ENCODE results near the gene SEZ6L2. TPM values are rescaled to one million over a fixed set of nuclear protein-coding genes. Genes with fewer than 3 reads are reported as not detected.
A peak's percentile ranks its signal among the peaks of the same experiment; 100 is the strongest.

The SEZ6L2 gene
- total and polyA plus RNA-seq, 2 of the 13 experiments (the other 11 are each of a cell fraction or from before 2014, with no cell fraction given): 14.9 to 16.9 TPM

DNA sequence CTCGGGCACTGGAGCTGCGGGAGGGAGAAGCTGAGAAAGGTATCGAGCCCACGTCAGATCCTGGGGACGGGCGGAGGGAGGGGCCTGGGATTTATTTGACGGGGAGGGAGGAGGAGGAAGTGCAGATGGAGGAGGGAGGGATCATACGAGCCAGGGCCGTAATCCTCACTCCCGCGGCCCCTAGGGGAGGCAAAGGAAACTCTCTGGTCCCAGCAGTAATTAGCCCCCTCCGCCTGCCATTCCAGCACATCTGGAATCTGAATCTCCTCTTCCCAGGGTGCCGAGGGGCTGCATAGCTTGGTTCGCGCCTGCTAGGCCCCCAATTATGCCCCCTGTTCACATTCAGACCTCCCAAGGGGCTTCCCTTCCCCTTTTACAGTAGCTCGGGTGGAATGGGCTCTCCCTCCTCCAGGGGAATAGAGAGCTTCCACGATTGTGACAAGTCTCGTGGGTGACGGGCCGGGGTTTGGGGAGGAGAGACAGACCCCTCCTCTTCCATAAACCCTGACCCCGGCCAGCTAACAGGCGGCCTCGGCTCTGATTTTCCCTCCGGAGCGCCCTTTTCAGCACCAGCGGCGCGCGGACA, at the start of gene SEZ6L2 (continued):
- TF ChIP-seq, protein P1, sequence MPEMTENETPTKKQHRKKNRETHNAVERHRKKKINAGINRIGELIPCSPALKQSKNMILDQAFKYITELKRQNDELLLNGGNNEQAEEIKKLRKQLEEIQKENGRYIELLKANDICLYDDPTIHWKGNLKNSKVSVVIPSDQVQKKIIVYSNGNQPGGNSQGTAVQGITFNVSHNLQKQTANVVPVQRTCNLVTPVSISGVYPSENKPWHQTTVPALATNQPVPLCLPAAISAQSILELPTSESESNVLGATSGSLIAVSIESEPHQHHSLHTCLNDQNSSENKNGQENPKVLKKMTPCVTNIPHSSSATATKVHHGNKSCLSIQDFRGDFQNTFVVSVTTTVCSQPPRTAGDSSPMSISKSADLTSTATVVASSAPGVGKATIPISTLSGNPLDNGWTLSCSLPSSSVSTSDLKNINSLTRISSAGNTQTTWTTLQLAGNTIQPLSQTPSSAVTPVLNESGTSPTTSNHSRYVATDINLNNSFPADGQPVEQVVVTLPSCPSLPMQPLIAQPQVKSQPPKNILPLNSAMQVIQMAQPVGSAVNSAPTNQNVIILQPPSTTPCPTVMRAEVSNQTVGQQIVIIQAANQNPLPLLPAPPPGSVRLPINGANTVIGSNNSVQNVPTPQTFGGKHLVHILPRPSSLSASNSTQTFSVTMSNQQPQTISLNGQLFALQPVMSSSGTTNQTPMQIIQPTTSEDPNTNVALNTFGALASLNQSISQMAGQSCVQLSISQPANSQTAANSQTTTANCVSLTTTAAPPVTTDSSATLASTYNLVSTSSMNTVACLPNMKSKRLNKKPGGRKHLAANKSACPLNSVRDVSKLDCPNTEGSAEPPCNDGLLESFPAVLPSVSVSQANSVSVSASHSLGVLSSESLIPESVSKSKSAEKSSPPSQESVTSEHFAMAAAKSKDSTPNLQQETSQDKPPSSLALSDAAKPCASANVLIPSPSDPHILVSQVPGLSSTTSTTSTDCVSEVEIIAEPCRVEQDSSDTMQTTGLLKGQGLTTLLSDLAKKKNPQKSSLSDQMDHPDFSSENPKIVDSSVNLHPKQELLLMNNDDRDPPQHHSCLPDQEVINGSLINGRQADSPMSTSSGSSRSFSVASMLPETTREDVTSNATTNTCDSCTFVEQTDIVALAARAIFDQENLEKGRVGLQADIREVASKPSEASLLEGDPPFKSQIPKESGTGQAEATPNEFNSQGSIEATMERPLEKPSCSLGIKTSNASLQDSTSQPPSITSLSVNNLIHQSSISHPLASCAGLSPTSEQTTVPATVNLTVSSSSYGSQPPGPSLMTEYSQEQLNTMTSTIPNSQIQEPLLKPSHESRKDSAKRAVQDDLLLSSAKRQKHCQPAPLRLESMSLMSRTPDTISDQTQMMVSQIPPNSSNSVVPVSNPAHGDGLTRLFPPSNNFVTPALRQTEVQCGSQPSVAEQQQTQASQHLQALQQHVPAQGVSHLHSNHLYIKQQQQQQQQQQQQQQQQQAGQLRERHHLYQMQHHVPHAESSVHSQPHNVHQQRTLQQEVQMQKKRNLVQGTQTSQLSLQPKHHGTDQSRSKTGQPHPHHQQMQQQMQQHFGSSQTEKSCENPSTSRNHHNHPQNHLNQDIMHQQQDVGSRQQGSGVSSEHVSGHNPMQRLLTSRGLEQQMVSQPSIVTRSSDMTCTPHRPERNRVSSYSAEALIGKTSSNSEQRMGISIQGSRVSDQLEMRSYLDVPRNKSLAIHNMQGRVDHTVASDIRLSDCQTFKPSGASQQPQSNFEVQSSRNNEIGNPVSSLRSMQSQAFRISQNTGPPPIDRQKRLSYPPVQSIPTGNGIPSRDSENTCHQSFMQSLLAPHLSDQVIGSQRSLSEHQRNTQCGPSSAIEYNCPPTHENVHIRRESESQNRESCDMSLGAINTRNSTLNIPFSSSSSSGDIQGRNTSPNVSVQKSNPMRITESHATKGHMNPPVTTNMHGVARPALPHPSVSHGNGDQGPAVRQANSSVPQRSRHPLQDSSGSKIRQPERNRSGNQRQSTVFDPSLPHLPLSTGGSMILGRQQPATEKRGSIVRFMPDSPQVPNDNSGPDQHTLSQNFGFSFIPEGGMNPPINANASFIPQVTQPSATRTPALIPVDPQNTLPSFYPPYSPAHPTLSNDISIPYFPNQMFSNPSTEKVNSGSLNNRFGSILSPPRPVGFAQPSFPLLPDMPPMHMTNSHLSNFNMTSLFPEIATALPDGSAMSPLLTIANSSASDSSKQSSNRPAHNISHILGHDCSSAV (CRISPR knock-in tag; IDR thresholded peaks at IDR 0.05; ENCODE audit: borderline replicate concordance): no peak
- TF ChIP-seq POLR2G (IDR thresholded peaks at IDR 0.05; ENCODE audit: low read depth, low read length): peak; percentile 60
- no peak for TF ChIP-seq JDP2 (CRISPR knock-in tag; IDR thresholded peaks at IDR 0.05; ENCODE audit: borderline replicate concordance)
- TF ChIP-seq, protein P2, sequence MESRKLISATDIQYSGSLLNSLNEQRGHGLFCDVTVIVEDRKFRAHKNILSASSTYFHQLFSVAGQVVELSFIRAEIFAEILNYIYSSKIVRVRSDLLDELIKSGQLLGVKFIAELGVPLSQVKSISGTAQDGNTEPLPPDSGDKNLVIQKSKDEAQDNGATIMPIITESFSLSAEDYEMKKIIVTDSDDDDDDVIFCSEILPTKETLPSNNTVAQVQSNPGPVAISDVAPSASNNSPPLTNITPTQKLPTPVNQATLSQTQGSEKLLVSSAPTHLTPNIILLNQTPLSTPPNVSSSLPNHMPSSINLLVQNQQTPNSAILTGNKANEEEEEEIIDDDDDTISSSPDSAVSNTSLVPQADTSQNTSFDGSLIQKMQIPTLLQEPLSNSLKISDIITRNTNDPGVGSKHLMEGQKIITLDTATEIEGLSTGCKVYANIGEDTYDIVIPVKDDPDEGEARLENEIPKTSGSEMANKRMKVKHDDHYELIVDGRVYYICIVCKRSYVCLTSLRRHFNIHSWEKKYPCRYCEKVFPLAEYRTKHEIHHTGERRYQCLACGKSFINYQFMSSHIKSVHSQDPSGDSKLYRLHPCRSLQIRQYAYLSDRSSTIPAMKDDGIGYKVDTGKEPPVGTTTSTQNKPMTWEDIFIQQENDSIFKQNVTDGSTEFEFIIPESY (CRISPR knock-in tag; IDR thresholded peaks at IDR 0.05): no peak; the same call in 1 of the 2 replicates
- TF ChIP-seq JARID2 (CRISPR knock-in tag; IDR thresholded peaks at IDR 0.05; ENCODE audit: insufficient replicate concordance): no peak
- TF ChIP-seq, protein P3, sequence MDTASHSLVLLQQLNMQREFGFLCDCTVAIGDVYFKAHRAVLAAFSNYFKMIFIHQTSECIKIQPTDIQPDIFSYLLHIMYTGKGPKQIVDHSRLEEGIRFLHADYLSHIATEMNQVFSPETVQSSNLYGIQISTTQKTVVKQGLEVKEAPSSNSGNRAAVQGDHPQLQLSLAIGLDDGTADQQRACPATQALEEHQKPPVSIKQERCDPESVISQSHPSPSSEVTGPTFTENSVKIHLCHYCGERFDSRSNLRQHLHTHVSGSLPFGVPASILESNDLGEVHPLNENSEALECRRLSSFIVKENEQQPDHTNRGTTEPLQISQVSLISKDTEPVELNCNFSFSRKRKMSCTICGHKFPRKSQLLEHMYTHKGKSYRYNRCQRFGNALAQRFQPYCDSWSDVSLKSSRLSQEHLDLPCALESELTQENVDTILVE (CRISPR knock-in tag; IDR thresholded peaks at IDR 0.05): peak; percentile 49; the same call in 1 of the 2 replicates
- no peak; the same call in 1 of the 2 replicates for TF ChIP-seq ZC3H4 (CRISPR knock-in tag; IDR thresholded peaks at IDR 0.05; ENCODE audit: borderline replicate concordance)
- no peak; the same call in 1 of the 2 replicates for TF ChIP-seq ZBTB7A (CRISPR knock-in tag; IDR thresholded peaks at IDR 0.05)
- TF ChIP-seq RBM39 (IDR thresholded peaks at IDR 0.05; ENCODE audit: low read depth, low read length, poor library complexity, severe bottlenecking): no peak
- no peak for TF ChIP-seq ZMYM2 (CRISPR knock-in tag; IDR thresholded peaks at IDR 0.05)
- TF ChIP-seq, protein P4, sequence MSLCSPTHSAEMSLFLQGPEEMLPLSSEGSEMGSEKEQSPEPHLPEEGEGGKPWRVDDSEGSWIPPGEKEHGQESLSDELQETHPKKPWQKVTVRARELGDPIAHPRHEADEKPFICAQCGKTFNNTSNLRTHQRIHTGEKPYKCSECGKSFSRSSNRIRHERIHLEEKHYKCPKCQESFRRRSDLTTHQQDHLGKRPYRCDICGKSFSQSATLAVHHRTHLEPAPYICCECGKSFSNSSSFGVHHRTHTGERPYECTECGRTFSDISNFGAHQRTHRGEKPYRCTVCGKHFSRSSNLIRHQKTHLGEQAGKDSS (CRISPR knock-in tag; IDR thresholded peaks at IDR 0.05; ENCODE audit: borderline replicate concordance, low read depth): 0 out of 2 replicates have a peak, but pooled peaks have one; percentile 41
- TF ChIP-seq, protein P5, sequence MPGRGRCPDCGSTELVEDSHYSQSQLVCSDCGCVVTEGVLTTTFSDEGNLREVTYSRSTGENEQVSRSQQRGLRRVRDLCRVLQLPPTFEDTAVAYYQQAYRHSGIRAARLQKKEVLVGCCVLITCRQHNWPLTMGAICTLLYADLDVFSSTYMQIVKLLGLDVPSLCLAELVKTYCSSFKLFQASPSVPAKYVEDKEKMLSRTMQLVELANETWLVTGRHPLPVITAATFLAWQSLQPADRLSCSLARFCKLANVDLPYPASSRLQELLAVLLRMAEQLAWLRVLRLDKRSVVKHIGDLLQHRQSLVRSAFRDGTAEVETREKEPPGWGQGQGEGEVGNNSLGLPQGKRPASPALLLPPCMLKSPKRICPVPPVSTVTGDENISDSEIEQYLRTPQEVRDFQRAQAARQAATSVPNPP (CRISPR knock-in tag; IDR thresholded peaks at IDR 0.05): no peak; the same call in 1 of the 2 replicates

All from HepG2 (cell line).